DMS153 (cell line): ENCODE data around the gene GRK7.

ENCODE experiments used
- DNase-seq: peaks from one replicate; lab custom pipeline; 2025; lab: John Stamatoyannopoulos, UW

The GRK7 gene, protein sequence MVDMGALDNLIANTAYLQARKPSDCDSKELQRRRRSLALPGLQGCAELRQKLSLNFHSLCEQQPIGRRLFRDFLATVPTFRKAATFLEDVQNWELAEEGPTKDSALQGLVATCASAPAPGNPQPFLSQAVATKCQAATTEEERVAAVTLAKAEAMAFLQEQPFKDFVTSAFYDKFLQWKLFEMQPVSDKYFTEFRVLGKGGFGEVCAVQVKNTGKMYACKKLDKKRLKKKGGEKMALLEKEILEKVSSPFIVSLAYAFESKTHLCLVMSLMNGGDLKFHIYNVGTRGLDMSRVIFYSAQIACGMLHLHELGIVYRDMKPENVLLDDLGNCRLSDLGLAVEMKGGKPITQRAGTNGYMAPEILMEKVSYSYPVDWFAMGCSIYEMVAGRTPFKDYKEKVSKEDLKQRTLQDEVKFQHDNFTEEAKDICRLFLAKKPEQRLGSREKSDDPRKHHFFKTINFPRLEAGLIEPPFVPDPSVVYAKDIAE (N-terminal part only)

DNA sequence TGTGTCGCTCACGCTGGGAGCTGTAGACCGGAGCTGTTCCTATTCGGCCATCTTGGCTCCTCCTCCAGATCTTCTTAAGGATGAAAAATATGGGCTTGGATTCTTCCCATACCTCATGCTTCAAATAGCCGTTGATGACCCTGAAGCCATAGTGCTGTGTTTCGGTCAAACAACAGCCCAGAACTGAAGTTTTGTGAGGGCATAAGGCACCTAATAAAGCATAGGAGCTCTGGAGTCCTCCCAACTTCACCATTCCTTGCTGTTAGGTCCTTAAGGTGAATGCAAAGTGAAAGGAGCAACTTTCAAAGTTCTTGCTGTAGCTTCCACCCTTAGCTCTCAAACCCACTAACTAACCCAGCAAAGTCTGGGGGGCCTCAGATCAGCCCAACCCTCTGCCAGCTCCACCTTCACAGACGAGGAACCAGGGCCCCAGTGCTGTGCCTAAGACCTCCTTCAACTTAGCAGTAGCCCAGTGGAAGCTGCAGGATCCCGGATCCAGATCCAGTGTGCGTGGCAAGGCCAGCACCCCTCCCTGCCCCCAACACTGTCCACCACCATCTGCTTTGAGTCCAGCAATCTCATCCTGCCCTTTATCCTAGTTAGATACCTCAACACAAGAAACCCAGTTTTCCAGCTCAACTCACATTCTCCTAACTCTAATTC is at the start of gene GRK7:
GRK7 (plus strand) TSS at position 321 of the 663 bp plus-strand sequence. CDS start 14,877 bp downstream, outside the sequence.
- no peak for DNase-seq

DNA sequence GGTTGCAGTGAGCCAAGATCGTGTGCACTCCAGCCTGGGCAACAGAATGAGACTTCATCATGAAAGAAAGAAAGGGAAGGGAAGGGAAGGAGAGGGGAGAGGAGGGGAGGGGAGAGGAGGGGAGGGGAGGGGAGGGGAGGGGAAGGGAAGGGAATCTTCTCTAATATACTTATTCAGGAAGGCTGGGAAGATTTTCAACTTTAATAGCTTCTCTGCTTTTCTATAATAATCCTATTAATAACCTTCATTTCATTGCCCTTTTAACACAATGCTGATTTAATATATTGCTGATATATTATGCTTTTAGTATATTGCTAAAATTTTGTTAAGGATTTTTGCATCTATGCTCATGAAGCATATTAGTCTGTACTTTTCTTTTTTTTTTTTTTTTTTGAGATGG is 48.5 kb upstream of the GRK7 start:
- DNase-seq: no peak

DNA sequence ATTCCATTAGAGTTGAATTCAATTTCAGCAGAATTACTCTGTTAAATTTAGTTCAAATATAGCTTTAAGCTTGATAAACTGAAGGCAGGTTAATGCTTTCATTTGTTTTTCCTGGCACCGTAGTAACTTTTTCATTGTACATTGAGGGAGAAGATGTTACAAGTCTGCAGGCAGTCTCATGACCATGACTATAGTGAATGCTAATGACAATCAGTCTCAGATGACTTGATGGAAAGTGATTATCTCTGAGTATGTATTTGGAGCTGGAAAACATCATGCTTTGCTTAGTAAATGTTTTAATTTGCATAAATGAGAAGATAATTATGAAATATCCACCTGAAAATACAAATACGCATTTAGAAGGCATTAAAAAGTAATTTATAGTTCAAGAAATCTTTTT is 41.1 kb upstream of the GRK7 start:
- DNase-seq: no peak

DNA sequence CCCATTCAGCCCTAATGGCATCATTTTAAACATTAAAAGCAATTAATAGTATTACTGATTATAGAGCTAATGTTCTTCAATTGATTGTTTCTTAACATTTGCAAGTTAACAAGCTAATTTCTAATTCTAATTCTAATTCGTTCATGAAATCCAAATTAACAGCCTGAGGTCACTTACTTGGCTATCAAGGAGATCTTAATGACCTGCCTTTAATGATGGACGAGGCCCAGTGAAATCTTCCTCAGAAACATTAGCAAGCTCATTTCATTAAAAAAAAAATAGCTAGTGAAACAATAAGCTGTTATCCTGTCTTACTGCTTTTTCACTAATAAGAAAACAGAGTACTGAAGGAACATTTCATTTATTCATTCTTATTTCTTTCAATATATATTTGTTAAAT is 40.6 kb upstream of the GRK7 start:
- no peak for DNase-seq

DNA sequence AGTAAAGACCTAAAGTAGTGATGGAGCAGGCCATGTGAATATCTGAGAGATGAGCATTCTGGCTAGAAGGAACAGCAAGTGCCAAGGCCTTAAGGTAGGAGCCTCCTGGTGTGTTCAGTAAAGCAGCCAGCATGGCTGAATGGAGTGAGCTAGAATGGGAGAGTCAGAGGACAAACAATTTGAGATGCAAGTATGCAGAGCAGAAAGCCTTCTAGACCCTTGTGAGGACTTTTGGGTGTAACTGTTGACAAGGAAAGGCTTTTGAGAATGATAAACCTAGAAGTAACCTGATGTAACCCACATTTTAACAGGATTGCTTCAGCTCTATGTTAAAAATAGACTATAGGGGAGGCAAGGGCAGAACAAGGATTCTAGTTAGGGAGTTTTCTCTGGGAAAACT is 40.0 kb upstream of the GRK7 start:
- no peak for DNase-seq

DNA sequence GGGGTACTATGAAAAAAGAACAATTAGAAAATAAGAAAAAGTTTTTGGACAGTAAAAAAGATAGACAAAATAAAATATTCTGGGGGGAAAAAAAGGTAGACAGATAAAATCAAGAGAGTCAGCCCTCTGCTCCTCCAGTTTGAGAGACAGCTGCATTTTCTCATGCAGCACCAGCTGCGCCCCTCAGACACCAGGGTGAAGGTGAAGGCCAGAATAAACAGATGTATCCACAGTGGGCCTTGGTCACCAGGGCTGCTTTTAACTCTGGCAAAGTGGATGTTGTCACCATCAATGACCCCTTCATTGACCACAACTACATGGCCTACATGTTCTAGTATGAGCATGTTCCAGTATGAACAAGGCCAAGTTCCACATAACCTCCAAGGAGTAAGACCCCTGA is 39.0 kb upstream of the GRK7 start:
- DNase-seq: no peak

DNA sequence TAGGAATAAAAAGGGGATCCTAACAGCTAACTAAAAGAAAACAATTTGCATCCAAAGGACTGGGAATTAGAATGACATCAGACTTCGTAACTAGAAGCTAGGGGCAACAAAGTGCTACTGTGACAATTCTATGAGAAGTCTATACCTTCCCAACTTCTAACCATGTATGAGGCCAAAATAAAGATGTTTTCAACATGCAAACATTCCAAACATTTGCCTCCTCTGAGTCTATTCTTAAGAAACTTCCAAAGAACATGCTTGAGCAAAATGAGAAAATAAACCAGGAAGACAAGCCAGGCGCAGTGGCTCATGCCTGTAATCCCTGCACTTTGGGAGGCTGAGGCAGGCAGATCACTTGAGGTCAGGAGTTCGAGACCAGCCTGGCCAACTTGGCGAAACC is 38.2 kb upstream of the GRK7 start:
- no peak for DNase-seq

DNA sequence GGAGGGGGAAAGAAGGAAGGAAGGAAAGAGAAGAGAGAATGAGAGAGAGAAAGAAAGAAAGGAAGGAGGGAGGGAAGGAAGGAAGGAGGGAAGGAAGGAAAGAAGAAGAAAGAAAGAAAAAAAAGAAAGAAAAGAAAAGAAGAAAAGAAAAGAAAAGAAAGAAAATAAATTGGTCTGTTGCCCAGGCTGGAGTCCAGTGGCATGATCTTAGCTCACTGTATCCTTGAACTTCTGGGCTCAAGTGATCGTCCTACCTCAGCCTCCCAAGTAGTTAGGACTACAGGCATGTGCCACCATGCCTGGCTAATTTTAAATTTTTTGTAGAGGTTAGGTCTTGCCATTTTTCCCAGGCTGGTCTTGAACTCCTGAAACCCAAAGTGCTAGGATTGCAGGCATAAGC is 36.7 kb upstream of the GRK7 start:
- DNase-seq: no peak

DNA sequence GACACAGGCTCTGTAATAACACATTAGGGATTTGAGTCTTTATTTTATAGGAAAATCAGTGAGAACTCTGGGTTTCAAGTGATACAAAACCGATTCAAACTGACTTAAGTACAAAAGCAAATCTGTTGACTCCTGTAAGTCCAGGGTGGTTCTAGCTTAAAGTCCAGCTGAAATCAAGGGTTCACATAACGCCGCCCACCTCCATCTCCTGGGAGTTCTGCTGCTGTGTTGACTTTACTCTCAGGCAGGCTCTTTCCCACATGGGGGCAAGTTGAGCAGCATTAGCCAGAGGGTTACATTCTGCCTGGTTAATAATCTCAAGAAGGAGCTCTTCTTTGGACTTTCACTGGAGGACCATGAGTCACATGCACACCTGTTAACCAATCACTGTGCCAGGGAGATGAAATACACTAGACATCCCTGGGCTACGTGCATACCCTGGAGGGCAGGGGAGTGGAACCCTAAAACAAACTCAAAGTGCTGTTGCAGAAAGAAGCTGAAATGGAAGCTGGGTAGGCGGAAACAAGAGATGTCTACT is 34.8 kb upstream of the GRK7 start:
- DNase-seq: no peak

DNA sequence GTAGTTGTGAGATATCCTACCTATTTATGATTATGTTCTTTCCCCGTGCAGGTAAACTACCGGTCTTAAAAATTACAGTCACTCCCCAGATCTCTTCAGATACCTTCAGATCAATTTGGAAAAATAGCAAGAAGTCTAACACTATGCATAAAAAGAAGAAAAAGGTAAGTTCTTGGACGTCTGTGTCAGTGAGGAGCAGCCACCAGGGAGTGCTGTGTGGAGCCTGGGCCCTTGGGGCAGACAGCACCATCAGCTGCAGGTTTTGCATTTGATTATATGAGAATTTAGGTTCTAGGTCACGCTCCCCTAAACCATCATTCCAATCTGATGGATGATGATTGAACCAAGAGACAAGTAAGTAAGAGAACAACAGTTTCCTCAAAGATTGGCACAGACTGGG is 34.0 kb upstream of the GRK7 start:
- no peak for DNase-seq

DNA sequence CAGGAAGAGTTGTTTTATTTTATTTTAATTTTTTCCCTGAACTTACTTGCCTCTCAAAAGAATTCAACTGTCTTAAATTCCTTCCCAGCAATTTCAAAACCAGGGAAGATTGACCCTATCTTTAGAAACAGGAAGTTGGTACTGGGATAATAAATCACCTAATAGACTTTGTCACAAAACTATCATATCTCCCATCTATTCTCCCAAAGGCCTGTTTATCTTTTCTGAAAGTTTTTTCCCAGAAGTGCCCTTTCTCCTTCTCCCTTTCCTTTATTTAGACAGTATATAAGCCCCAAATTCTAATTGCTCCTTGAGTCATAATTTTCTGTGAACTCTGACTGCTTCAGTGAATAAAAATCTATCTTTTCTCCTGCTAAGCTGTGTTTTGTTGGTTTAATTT is 28.0 kb upstream of the GRK7 start:
- no peak for DNase-seq

DNA sequence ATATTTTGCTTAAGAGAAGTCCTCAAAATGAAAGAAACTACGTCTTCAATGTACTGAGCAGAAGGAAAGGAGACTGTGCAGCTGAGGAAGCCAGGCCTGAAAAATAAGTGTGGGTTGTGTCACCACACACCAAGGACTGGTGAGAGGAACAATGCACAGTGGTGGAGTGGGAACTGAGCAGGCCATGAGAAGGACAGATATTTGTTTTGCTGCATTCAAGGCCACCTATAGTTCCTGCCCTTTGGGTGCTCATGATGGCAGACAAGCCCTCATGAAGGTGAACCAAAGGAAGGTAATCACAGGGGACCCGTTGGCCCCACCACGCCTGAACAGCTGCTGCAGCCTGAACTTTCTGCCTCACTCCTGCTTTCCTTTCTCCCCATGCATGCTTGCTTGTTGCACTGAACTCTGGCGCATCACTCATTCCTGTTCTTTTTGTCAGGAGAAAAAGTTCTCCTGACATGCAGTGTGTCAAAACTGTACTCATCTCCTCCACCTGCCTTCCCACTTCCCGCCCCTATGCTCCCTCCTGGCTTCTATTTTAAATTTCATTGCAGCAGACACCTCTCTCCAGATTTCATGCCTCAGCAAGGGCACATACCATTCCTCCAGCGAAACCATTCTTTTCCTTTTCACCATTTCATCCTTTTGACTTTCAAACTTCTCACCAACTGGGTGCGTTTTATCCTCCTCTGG is 27.3 kb upstream of the GRK7 start:
- no peak for DNase-seq

DNA sequence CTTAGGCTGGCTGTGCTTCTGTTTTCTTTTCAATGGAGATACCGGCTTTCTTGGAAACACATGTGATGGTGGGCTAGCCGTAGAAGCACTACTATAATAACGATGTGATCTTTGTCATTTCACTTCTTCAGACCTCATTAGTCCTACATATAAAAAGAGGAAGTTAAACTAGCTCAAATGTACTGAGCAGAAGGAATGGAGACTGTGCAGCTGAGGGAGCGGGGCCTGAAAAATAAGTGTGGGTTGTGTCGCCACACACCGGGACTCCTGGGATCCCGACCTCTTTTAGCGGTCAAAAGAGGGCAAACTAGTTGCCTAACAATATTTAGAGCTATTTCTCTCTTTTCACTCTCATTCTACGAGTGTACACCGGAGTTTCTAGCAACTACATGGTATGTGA is 26.1 kb upstream of the GRK7 start:
- no peak for DNase-seq

DNA sequence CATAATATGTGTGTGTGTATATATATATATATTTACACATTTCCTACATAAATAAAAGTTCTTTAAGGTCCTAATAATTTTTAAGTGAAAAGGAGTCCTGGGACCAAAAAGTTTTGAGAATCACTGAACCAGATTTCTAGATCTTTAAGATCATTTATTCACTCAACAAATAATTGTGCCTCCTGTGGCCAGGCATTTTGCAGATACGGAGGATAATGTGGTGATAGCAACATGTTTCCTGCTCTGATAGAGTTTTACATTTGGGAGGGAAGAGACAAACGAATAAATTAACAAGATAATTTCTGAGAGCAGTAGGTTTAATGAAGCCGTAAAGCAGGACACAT is 25.6 kb upstream of the GRK7 start:
- DNase-seq: no peak

DNA sequence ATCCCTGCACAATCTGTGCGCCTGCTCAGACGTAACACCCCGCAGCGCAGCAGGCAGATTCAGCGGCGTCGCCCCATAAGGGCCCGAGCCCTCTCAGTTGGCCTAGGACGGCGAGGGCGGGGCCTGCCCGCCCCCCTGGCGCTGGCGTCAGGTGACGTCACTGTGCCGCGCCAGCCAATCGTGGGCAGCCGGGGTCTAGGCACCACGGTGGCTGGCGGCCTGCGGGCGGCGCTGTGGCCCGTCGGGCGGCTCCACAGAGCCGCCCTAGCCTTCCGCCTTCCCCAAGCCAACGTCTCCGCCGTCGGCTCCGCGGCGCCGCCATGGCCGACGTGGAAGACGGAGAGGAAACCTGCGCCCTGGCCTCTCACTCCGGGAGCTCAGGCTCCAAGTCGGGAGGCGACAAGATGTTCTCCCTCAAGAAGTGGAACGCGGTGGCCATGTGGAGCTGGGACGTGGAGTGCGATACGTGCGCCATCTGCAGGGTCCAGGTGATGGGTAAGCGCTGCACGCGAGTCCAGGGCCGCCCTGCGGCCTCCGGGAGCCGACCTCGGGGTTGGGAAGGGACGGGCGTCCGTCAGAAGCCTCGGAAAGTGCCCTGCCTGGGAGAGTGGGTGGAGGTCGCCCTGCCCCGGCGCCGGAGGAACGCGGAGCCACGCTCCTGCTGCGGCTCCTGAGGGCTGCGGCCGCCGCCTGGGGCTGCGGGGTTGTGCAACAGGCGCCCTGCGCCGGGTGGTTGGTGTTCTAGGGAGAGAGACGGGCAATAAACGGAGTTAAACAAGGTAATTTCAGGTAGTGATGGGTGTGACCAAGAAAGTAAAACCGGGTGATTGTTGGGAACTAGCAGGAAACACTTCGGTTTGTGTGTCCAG is 25.0 kb upstream of the GRK7 start, which contains the start of gene RNF7:
RNF7 (plus strand) TSS at position 277 of the 869 bp plus-strand sequence; CDS start at position 321, 44 bp downstream.
- peak; percentile 94 for DNase-seq

DNA sequence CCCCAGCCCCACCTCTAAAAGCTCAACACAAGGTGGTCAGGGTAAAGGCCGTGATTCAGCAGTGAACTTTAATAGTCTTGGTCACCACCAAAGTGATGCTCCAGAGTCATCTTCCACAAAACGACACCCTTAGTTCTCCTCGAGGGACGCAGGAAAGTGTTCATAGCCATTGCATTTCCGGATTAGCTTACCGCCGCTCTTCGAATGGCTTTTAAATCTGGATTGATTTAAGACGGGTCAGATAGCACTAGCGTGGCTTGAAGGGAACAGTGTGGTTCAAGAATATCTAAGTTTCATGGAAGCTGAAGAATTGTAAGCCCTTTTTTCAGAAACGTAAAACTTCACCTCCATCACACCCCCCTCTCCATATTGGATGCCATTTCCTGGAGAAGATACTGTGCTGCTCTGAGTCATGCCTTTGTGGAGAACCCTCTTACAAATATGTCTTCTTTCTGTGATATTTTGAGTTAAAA is 24.3 kb upstream of the GRK7 start:
- DNase-seq: no peak

DNA sequence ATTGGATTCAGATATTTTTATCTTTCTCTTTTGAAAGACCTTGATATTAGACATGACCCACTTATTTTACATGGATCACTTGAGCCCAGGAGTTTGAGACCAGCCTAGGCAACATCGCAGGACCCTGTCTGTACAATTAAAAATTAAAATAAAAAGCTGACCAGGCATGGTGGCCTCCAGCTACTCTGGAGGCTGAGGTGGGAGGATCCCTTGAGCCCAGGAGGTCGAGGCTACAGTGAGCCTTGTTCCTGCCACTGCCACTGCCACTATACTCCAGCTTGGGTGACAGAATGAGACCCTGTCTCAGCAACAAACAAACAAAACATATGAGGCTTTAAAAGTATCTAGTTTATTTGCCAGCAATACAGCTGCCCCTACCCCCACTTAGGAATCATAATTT is 23.5 kb upstream of the GRK7 start:
- DNase-seq: no peak

DNA sequence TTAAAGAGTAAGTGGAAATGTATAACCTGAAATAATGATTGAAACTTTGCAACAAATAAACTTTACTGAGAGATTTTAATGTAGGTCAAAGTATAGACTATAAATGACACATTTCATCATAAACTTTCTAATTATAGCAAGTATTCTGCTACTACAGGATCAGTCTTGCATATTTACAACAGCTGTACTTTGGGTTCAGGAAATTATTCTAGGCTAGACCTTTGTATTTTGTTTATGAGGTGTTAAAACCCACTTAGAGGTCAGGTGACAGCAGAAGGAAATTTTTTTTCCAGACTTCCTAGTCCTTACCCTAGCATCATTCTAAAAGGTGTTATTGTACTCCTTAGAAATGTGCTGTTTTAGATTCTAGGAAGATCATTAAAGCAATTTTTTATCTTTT is 22.9 kb upstream of the GRK7 start:
- DNase-seq: no peak

DNA sequence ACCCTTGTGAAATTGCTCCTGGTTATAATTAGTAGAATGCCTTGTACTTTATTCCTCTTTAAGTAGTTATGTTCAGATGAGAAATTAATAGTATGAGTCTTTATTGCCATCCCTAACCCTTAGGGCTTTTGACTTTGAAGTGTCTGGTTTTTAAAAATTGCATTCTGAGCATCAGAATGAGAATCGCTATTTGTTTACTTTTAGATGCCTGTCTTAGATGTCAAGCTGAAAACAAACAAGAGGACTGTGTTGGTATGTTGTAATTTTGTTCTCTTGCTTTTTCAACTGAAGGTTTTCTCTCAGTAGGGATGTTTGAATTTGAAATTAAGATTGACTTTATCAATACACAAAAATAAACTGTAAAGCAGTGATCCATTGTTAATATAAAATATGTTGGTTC is 19.9 kb upstream of the GRK7 start:
- no peak for DNase-seq

DNA sequence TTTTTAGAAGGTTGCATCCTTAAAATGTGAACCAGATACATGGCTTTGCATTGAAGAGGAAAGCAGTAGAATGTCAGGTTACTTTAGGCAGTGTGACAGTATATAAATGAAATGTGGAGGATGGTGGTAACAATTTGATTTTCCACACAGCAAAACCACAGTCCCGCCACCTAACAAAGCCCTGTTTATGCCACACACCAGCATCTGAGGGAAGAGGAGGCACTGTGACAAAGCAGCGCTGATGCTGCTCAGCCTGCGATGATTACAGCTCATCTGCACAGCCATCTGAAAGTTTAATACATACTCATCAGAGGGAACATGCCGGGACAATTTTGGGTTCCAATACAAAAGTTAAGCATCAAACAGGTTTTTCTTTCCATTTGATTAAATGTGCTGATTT is 16.2 kb upstream of the GRK7 start:
- no peak for DNase-seq

DNA sequence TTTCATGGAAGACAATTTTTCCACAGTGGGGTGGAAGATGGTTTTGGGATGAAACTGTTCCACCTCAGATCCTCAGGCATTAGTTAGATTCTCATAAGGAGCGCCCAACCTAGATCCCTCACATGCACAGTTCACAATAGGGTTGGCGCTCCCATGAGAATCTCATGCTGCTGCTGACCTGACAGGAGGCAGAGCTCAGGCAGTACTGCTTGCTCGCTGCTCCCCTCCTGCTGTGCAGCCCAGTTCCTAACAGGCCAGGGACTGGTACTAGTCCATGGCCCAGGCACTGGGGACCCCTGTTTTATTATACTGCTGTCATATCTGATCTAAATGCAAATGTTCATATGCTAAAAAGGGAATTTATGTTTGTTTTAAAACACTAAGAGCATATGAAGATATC is 9.8 kb upstream of the GRK7 start:
- no peak for DNase-seq

DNA sequence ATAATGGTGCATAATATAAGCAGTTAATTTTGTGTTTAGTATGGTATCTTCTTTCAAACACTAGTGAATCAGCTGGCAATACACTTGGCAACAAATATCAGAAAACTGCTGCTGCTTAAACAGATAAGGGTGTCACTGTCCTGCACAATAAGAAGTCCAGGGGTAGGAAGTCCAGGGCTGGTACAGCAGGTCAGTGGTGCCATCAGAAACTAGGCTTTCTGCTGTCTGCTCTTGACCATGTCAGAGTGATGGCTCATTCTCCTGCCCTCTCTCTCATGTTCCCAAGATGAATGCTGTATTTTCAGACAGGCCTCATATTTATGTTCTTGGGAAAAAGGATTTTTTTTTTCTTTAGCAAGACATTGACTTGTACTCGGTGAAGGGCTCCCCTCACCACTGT is 9.2 kb upstream of the GRK7 start:
- DNase-seq: no peak
